Stimulated activated naive B cell treated with anti-CD40 and anti-IgM and Interleukin-4, amounts not matched to agents 10 μg/mL and 1 μg/mL and 100 μg/mL, for 72 hours (primary cell): ENCODE data around the gene HAUS3.

ENCODE experiments used
- ATAC-seq, 2 donors: fragments of 150-1000 bp; cut with Tn5 transposase; replicated peaks; 2 replicates each; pipeline ENCODE4 v1.10.0; 2021; ENCODE audit warnings: moderate library complexity in 1 of 2
- DNase-seq: peaks from one replicate; pipeline ENCODE4 v3.0.0; 2021
- H3K27ac Mint-ChIP-seq: one replicate; pipeline ENCODE4 v1.8.0; 2022; ENCODE audit warnings: mild to moderate bottlenecking, mixed read lengths
- H3K27me3 Mint-ChIP-seq, 2 donors: one replicate each; pipeline ENCODE4 v1.8.0; 2022; ENCODE audit warnings: mixed read lengths in 2 of 2
- H3K36me3 Mint-ChIP-seq, 2 donors: one replicate each; pipeline ENCODE4 v1.8.0; 2022; ENCODE audit warnings: mixed read lengths in 2 of 2, mild to moderate bottlenecking in 1 of 2
- H3K4me1 Mint-ChIP-seq, 2 donors: one replicate each; pipeline ENCODE4 v1.8.0; 2022; ENCODE audit warnings: mixed read lengths in 2 of 2, mild to moderate bottlenecking in 1 of 2
- H3K4me3 Mint-ChIP-seq, 2 donors: one replicate each; pipeline ENCODE4 v1.8.0; 2022; ENCODE audit warnings: mild to moderate bottlenecking in 2 of 2, mixed read lengths in 2 of 2, moderate library complexity in 1 of 2
- H3K9me3 Mint-ChIP-seq, 2 donors: one replicate each; pipeline ENCODE4 v1.8.0; 2022; ENCODE audit warnings: mixed read lengths in 2 of 2, mild to moderate bottlenecking in 1 of 2

HAUS3 gene

DNA sequence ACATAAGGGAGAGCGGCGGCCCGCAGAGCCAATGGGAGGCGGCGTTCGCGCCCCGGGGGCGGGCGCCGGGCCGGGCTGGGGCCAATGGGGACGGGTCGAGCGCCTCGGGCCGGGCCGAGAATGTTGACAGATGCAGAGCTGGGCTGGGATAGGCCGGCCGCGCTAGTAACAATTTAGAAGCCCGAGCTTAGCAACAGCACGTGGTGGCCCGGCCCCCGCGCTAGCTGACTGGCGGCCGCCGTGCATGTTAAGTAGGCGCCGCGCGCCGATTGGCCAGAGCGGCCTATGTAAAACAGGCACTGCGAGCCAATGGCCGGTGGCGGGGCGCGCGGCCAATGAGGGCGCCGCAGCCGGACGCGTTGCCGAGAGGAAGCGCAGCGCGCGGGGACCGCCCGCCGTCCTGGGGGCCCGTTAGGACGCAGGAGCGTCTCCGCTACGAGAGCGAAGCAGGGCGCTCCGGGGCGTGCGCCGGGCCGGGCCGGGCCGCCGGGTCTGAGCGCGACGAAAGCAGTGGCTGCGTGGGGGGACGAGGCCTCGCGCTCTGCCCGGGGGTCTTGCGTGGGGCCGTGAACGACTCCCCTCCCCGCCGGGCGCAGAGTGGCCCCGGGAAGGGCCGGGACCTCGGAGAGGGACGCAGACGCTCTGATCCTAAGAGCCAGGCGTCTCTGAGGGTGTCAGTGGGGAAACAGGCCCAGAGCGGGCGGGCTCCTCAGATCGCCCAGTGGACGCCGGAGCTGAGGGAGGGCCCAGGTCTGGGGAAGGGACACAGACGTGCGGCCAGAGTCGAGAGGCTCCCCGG lies 20.4 kb upstream of the HAUS3 start:
- Mint-ChIP-seq H3K4me3 (peak overlapping the region; percentile 86), H3K27me3 (no peaks in the 10 kb centered on the region), H3K9me3 (no peaks in the 10 kb centered on the region), H3K36me3 (no peaks in the 10 kb centered on the region), H3K27ac (peak overlapping the region; percentile 90), H3K4me1 (peaks cover 6 to 18% of the 10 kb centered on the region in 2 donors)
- peak; percentile 98 for DNase-seq
- peak; percentile 91 to 93 for ATAC-seq

DNA sequence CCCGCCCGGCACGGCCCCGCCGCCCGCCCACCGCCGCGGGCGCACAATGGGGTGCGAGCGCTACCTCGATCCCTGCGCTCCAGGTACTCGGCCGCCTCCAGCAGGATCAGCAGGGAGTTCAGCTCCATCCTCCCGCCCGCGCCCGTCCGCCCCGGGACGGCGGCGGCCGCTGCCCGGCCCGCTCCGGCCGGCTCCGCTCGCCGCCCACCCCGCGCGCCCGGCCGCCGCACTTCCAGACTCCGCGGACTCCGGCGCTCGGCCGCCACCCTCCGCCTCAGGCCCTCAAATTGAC lies 19.9 kb upstream of the HAUS3 start, which contains the start of gene MXD4:
Gene MXD4, minus strand, starts transcription at position 257 of the 292 bp plus-strand sequence. Its CDS starts 129 bp downstream, at position 128.
- no peak for DNase-seq
- Mint-ChIP-seq H3K9me3 (no peaks in the 10 kb centered on the region), H3K27me3 (no peaks in the 10 kb centered on the region), H3K36me3 (no peaks in the 10 kb centered on the region), H3K4me1 (peaks cover 11 to 24% of the 10 kb centered on the region in 2 donors), H3K4me3 (peak within 1 kb of the TSS; percentile 86 to 87), H3K27ac (peak within 1 kb of the TSS; percentile 90)
- peak; percentile 0 for ATAC-seq

DNA sequence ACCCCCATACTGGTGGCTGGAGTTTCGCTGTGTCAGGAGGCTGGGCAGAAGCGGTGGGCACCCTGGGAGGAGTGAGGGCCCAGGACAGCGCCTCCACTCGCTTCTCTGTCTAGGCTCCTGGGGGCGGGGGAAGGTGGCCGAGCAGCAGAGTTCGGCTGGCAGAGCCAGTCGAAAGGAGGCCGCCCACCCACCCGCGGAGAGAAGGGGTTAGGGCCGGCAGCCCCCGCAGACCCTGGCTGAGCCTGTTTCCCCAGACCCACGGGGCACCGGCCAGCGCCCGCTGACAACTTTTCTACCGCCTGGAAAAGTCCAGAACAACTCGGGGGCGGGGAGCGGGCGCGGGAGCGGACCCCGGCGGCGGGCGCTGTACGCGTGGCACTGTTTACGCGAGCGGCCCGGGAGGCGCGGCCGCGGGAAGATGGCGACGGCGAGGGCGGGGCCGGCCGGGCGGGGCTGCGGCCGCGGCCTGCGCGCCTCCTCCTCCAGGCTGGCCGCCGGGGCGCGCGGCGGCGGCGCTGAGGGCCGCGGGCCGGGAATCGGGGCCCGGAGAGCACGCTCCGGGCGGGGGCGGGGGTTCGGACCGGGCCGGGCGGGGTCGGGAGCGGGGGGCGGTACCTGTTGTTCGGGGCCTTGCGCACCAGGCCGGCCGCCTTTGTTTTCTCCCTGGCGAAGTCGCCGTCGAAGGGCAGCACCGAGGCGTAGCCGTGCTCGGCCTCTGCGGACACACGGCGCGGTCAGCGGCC lies 19.4 kb upstream of the HAUS3 start:
- no peaks in the 10 kb centered on the region for H3K9me3 Mint-ChIP-seq
- H3K4me3 Mint-ChIP-seq = peak overlapping the region; percentile 77 to 87
- no peaks in the 10 kb centered on the region for H3K36me3 Mint-ChIP-seq
- H3K4me1 Mint-ChIP-seq = peaks cover 13 to 28% of the 10 kb centered on the region in 2 donors
- H3K27ac Mint-ChIP-seq = peak overlapping the region; percentile 47
- ATAC-seq (peak; percentile 24 to 33), DNase-seq (peak; percentile 29)
- no peaks in the 10 kb centered on the region for H3K27me3 Mint-ChIP-seq

DNA sequence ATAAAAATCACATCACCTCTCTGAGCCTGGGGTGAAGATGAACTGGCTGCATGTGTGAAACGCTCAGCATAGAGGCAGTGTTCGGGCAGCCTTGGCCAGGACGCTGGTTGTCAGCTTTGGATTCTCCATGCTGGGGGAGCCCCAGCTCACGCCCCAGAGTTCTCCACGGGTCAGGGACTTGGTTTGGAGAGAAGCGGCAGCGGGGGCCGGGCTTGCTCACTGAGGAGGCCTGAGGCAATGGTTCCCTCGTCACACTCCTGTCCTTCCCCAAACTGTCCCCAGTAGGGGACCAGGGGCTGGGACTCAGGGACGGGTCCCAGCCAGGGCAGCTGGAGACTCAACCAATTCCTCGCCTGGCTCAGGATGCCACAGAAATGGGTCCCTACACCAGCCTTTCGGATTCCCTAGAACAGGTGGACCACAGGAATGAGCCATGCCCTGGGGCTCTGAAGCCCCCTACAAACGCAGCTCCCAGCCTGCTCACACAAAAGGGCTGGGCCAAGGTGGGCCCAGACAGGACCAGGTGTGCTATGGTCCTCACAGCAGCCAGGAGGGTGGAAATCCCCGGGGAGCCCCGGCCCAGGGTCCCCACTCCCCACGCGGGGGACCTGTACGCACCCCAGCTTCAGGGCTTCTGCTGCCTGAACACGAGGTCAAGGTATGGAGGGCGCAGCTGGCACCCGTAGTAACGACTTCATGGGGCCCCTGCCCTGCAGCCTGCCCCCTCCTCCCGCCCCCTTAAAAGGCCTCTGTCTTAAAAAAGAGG lies 18.6 kb upstream of the HAUS3 start:
- peak overlapping the region; percentile 47 for H3K27ac Mint-ChIP-seq
- DNase-seq (no peak), ATAC-seq (no peak)
- peaks cover 13 to 28% of the 10 kb centered on the region in 2 donors for H3K4me1 Mint-ChIP-seq
- H3K36me3 Mint-ChIP-seq = no peaks in the 10 kb centered on the region
- H3K27me3 Mint-ChIP-seq = no peaks in the 10 kb centered on the region
- H3K4me3 Mint-ChIP-seq = peak overlapping the region; percentile 77 to 87
- H3K9me3 Mint-ChIP-seq = no peaks in the 10 kb centered on the region

DNA sequence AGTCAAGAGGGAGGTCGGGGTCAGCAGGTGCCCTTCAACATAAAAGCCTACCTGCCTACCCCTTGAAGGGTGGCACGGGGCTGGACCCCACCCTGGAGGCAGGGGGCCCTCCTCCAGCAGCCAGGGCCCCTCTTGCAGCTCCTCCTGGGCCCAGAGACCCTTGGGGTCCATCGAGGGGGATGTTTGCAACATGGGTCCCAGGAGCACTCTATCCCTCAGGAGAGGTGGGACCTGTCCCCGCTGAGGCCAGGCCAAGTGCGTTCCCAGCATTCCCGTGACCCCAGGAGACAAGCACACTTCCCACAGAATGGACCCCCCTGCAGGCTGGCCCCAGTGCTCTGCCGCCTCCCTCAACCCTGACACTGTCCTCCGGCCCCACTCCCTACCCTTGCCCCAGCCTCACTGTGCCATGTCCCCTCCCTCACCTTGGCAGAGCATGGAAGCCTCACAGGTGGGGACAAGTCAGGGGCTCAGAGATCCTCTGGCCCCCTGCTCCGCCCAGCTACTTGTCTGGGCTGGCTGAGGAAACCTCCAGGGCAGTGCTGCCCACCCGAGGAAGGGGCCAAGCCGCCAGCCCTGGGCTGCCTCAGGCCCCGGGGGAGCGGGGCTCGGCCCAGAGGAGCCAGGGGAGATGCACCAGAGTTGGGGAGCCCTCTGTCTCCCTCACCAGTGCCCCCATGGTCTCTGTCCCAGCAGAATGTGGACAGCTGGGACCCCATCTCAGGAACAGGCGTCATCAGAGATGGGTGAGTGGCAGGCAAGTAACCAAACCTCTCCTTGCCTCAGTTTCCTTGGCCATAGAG lies 17.8 kb upstream of the HAUS3 start:
- Mint-ChIP-seq H3K9me3 (no peaks in the 10 kb centered on the region), H3K36me3 (peaks cover 2 to 3% of the 10 kb centered on the region in 2 donors), H3K4me3 (peak overlapping the region in 1 of 2 donors; percentile 29), H3K27ac (no peak overlapping the region), H3K4me1 (peaks cover 13 to 31% of the 10 kb centered on the region in 2 donors), H3K27me3 (no peaks in the 10 kb centered on the region)
- ATAC-seq = no peak
- no peak for DNase-seq

DNA sequence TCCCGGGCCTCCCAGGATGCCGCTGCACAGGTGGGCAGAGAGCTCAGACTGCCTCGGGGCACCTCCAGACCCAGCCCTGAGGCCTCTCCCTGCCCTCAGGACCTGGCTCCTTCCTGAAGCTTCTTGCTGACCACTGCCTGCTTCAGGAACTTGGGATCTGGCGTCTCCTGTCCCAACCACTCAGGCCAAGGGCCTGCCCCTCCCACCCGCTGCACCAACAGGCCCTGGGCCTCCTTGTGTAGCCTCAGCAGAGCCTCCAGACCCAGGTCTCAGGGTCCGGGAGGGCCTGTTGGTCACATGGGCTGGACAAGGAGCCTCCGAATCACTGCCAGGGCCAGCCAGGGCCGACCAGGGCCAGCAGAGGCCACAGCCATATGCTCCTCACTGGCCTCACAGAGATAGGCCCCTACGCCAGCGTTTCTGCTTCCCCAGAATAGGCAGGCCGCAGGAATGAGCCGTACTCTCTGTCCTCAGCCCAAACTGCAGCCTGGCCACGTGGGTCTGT lies 17.2 kb upstream of the HAUS3 start:
- no peak overlapping the region for H3K4me3 Mint-ChIP-seq
- no peak for DNase-seq
- H3K27ac Mint-ChIP-seq = no peak overlapping the region
- H3K4me1 Mint-ChIP-seq = peaks cover 11 to 33% of the 10 kb centered on the region in 2 donors
- ATAC-seq = no peak
- no peaks in the 10 kb centered on the region for H3K27me3 Mint-ChIP-seq
- peaks cover 5 to 6% of the 10 kb centered on the region in 2 donors for H3K36me3 Mint-ChIP-seq
- H3K9me3 Mint-ChIP-seq = no peaks in the 10 kb centered on the region

DNA sequence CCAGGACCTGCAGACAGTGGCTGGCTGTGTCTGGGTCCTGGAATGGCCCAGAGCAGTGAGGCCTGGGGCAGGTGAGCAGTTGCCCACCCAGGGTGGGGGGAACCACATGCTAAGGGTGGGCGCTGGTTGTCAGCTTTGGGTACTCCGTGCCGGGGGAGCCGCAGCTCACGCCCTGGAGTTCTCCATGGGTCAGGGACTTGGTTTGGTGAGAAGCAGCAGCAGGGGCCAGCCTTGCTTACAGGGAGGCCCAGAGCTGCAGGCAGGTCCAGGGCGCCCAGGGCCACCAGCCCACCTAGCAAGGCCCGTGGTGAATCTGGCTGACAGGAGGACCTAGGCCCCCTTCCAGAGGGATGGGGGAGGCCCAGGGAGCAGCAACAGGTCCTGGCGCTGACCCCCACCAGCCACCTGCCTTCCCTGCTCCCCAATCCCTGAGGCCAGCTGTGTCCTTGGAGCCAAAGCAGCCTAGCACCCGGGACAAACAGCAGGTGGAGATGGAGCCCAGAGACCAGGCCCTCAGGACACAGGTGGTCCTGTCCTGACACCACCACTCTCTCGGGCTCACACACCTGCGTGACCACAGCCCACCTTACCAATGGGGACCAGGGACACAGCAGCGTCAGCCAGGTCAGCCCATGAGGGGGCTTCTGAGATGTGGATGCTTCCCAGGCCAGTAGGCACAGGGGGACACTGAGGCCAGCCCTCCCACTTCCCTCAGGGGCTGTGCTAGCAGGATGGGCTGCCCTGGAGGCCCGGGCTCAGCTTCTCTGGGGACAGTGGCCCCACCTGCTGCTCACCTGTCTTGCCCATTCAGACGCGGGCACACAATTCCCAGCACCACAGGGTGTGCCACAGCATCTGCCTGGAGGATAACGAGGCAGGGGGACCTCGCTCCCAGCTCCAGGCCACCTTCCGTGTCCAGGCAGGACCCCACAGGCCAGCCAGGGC lies 16.4 kb upstream of the HAUS3 start:
- H3K4me1 Mint-ChIP-seq = peaks cover 11 to 31% of the 10 kb centered on the region in 2 donors
- no peaks in the 10 kb centered on the region for H3K27me3 Mint-ChIP-seq
- DNase-seq (no peak), ATAC-seq (no peak)
- peak overlapping the region; percentile 81 for H3K27ac Mint-ChIP-seq
- H3K36me3 Mint-ChIP-seq = peaks cover 5 to 6% of the 10 kb centered on the region in 2 donors
- H3K9me3 Mint-ChIP-seq = no peaks in the 10 kb centered on the region
- no peak overlapping the region for H3K4me3 Mint-ChIP-seq

DNA sequence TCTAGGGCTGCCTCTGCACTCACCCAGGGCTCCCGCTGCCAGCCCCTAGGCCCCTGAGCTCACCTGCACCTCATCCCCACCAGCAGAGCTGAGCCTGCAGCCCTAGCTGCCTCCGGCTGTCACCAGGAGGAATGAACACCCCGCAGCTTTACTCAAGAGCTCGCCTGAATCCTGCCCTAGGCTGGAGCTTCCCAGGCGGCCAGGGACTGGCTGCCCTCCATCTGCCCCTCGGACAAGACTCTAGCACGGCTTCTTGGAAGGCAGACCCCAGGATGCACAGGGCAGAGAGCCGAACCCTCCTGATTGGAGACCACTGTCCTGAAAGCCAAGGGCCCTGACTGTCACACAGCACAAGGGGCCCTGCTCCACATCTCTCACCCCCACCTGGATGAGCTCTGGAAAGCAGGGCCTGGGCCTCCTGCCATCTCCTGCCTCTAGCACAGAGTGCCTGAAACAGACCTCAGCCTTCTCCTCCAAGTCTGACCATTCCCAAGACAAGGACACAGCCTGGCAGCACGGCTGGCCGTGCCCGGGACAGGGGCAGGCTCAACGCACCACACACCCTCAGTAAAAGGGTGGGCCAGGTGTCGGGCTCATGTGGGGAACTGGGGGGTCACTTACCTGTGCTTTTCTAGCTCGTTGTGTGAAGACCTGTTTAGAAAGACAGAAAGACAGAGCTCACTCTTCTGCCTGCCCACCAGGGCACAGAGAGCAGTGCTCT lies 15.6 kb upstream of the HAUS3 start:
- Mint-ChIP-seq H3K36me3 (peaks cover 5 to 10% of the 10 kb centered on the region in 2 donors), H3K27me3 (no peaks in the 10 kb centered on the region), H3K4me3 (no peak overlapping the region), H3K9me3 (no peaks in the 10 kb centered on the region), H3K4me1 (peaks cover 11 to 24% of the 10 kb centered on the region in 2 donors), H3K27ac (peak overlapping the region; percentile 81)
- DNase-seq = peak; percentile 0
- no peak for ATAC-seq

DNA sequence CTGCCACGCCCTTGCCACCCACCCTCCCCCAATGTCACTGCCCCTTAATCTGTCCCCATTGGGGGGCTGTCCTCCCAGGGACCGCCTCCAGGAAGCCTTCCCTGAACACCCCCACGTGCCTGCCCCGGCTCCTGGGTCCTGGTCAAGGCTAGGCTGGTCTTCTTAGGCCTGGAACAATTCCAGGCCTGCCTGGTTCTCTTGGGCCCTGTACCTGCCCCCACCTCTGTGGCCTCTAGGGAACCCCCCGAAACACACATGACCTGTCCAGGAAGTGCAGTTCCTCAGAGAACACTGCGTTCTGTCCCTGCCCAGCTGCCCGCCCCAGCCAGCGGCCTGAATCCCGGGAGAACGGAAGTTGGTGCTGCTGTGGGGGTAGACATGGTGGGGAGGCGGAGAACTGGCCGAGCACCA lies 14.9 kb upstream of the HAUS3 start:
- Mint-ChIP-seq H3K9me3 (no peaks in the 10 kb centered on the region), H3K27ac (peak overlapping the region; percentile 10), H3K36me3 (peaks cover 5 to 10% of the 10 kb centered on the region in 2 donors), H3K4me1 (peaks cover 11 to 24% of the 10 kb centered on the region in 2 donors), H3K4me3 (no peak overlapping the region), H3K27me3 (no peaks in the 10 kb centered on the region)
- DNase-seq (peak; percentile 0), ATAC-seq (no peak)

DNA sequence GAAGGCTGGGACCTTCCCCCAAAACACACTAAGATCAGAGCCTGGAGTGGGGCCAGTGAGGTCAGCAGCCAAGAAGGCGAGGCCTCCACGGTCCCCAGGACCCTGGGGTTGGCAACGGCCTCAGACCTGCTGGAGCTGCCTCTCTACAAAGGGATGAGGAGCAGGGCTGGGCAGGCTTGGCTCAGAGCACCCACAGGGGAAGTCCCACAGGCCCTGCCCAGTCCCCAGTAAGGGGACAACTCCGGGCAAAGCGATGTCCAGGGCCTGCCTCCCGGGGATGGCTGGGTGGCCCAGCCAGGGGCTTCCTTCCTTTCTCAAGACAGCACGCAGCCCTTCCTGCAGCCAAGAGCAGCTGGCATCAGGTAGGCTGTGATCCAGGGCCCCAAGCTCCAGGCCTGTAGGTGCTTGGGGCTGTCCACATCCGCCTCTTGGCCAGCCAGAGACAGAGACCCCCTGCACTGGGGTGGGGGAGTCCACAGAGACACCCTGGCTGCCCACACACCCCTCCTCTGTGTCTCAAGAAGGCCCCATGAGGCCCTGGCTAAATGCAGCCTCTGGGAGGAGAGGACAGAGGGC lies 14.3 kb upstream of the HAUS3 start:
- Mint-ChIP-seq H3K4me1 (peaks cover 11 to 24% of the 10 kb centered on the region in 2 donors), H3K9me3 (no peaks in the 10 kb centered on the region), H3K27ac (no peak overlapping the region), H3K36me3 (peaks cover 5 to 10% of the 10 kb centered on the region in 2 donors), H3K4me3 (no peak overlapping the region), H3K27me3 (no peaks in the 10 kb centered on the region)
- DNase-seq (peak; percentile 0), ATAC-seq (no peak)

DNA sequence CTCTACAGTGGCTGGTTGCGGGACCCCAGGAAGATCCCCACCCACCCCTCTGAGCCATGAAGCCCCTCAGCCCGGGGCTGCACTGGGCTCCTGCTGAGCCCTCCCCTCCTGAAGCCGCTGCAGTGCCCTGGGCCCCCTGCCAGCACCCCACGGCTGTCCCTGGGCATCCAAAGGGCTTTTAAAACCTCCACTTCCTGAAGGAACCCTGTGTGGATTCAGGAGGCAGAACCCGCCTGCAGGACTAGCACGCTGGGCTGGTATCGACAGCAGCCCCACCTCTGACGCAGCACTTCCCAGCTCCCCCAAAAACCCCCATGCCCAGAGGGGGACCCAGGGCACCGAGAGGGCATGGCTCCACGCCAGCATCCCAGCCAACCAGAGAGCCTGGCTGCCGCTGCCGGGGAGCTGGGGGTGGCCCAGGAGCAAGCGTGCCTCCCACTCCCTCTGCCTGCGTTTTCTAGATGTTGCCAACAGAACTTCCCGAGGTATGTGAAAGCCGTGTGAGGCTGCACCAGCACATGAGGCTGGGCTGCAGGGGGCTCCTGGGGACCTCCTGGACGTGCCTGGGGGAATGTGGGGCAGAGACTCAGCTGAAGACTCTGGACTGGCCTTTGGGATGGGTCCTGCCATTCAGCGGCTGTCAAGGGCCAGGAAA lies 13.7 kb upstream of the HAUS3 start:
- DNase-seq = no peak
- H3K4me1 Mint-ChIP-seq = peaks cover 11 to 24% of the 10 kb centered on the region in 2 donors
- no peak overlapping the region for H3K4me3 Mint-ChIP-seq
- H3K27me3 Mint-ChIP-seq = no peaks in the 10 kb centered on the region
- H3K27ac Mint-ChIP-seq = no peak overlapping the region
- ATAC-seq = no peak
- H3K9me3 Mint-ChIP-seq = no peaks in the 10 kb centered on the region
- H3K36me3 Mint-ChIP-seq = peaks cover 5 to 10% of the 10 kb centered on the region in 2 donors
